Tibial nerve (tissue), 4 donors: ENCODE results near the gene CNTF.

Experiments
- CTCF ChIP-seq, 5 experiments: fragments of 200-600 bp in 3 of 5; fragments of 450-650 bp in 2 of 5; sonication (generic) in 3 of 5; IDR thresholded peaks; one replicate each; pipeline ENCODE4 v1.5.1; 2016 to 2019; ENCODE audit warnings: antibody characterized with exemption in 5 of 5, mild to moderate bottlenecking in 3 of 5, moderate library complexity in 2 of 5
- EP300 ChIP-seq, 2 donors: sonication (generic); formaldehyde crosslinking; IDR thresholded peaks; one replicate each; pipeline ENCODE4 v1.6.1; 2017; ENCODE audit warnings: antibody characterized with exemption in 2 of 2, mild to moderate bottlenecking in 1 of 2
- POLR2A ChIP-seq, 2 donors: fragments of 450-650 bp; IDR thresholded peaks; one replicate each; pipeline ENCODE4 v1.6.1; 2017; ENCODE audit warnings: antibody characterized with exemption in 2 of 2, mild to moderate bottlenecking in 2 of 2, moderate library complexity in 2 of 2

GRCh38 chr11:58573451-58574104 lies 48.9 kb upstream of the CNTF start:
- no peak for TF ChIP-seq CTCF (IDR thresholded peaks at IDR 0.05)
- no peak for TF ChIP-seq POLR2A (IDR thresholded peaks at IDR 0.05)
- TF ChIP-seq EP300 (IDR thresholded peaks at IDR 0.05): peak in 1 of 2 donors; percentile 64
